ENCODE measurements around the gene TMEM43.

Gene TMEM43

DNA sequence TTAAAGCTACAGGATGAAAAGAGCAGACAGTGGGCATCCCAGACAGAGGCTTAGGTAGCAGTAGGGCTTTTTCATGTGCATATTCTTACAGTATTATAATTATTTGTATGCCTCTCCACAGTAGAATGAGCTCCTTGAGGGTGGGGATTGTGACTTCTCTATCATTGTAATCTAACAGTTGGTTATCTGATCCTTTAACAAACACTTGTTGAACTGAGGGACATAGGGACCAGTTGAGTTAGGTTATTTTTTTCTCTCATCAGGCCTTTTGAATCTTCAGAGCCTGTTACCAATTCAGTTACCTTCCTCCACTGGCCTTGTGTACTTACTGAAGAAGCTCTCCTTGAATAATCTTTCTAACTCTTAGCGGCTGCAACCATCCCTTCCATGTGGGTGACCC is 54.9 kb downstream of the TMEM43 start:
- TF ChIP-seq, protein P1, sequence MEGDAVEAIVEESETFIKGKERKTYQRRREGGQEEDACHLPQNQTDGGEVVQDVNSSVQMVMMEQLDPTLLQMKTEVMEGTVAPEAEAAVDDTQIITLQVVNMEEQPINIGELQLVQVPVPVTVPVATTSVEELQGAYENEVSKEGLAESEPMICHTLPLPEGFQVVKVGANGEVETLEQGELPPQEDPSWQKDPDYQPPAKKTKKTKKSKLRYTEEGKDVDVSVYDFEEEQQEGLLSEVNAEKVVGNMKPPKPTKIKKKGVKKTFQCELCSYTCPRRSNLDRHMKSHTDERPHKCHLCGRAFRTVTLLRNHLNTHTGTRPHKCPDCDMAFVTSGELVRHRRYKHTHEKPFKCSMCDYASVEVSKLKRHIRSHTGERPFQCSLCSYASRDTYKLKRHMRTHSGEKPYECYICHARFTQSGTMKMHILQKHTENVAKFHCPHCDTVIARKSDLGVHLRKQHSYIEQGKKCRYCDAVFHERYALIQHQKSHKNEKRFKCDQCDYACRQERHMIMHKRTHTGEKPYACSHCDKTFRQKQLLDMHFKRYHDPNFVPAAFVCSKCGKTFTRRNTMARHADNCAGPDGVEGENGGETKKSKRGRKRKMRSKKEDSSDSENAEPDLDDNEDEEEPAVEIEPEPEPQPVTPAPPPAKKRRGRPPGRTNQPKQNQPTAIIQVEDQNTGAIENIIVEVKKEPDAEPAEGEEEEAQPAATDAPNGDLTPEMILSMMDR (IDR thresholded peaks at IDR 0.05; ENCODE audit: borderline replicate concordance, control extremely low read depth, extremely low read depth, insufficient read depth, missing control alignments) = no peak
- in situ Hi-C loops (cut with MboI; ENCODE audit: low sequenced_read_pairs, unreplicated experiment) = no loop called here
- no peak for DNase-seq (ENCODE audit: low spot score)

DNA sequence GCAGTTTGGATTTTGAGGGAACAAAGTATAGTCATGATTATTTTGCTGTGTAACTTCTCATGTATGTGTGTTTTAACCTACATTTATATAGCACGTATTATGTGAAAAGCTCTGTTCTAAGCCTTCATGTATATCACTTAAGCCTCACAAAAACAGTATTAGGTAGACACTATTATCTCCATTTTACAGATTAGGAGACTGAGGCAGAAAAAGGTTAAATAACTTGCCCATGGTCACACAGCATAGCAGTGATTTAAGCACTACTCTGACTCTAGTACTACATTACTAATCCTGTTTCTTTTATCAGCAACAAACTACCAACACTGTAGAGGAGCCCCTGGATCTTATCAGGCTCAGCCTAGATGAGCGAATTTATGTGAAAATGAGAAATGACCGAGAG is 56.4 kb downstream of the TMEM43 start:
- no peak for DNase-seq (ENCODE audit: low spot score)
- TF ChIP-seq, protein P1 (IDR thresholded peaks at IDR 0.05; ENCODE audit: borderline replicate concordance, control extremely low read depth, extremely low read depth, insufficient read depth, missing control alignments) = no peak
- in situ Hi-C loops (cut with MboI; ENCODE audit: low sequenced_read_pairs, unreplicated experiment) = no loop called here

DNA sequence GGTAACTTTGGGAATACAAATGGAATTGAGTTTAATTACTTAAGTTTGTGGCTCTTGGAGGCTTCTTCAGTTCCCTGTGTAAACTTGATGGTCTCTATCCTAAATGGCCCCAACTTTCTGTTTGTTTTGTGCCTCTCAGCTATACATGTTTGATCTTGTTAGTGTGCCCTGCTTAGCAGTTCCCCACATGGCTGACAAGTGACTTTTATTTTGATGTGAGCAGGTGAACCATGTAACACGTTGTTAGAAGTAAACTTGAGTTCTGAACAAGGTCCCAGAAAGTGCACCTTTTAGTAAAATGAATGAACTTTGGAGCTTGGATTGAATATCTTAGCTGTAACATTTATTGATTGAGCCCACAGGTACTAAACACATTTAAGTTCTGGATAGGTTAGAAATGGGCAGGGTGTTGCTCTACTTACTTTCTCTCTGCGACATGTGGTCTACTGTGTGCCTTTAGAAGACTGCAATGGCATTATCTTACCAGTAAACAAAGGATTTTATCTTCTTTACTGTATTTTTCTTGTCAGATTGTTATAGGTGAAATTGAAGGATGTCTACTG is 58.2 kb downstream of the TMEM43 start:
- DNase-seq (ENCODE audit: low spot score) = no peak
- in situ Hi-C loops (cut with MboI; ENCODE audit: low sequenced_read_pairs, unreplicated experiment) = no loop called here
- TF ChIP-seq, protein P1 (IDR thresholded peaks at IDR 0.05; ENCODE audit: borderline replicate concordance, control extremely low read depth, extremely low read depth, insufficient read depth, missing control alignments) = no peak

DNA sequence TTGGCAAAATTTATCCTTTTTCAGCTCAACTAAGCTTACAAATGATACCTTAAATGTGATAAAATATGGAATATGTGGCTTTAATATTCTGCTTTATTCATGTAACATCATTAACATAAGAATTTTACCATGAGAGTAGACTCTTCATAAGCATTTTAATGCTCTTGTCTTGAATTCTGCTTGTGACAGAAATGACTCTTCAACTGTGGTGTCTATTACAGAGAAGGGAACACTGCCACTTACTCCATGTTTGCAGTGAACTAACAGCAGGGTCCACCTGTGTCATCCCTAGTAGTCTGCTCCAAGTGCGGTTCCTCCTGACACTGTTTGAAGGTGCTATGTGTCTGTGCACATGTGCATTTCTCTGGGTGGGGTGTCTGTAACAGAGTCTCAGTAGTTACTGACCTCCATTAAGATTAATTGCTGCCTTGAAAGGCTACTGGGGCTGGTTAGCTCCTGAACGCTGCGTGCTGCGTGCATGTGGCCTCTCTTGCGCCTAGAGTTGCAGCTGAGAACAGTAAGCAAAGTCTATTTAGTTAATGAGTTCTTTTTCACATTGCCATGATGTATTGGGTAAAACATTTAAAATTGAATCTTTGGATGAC is 62.1 kb downstream of the TMEM43 start:
- TF ChIP-seq, protein P1 (IDR thresholded peaks at IDR 0.05; ENCODE audit: borderline replicate concordance, control extremely low read depth, extremely low read depth, insufficient read depth, missing control alignments) = no peak
- in situ Hi-C loops (cut with MboI; ENCODE audit: low sequenced_read_pairs, unreplicated experiment) = no loop called here
- no peak for DNase-seq (ENCODE audit: low spot score)

GRCh38 chr3:14188041-14188754 is 63.3 kb downstream of the TMEM43 start:
- in situ Hi-C loops (cut with MboI; ENCODE audit: low sequenced_read_pairs, unreplicated experiment) = no loop called here
- TF ChIP-seq, protein P1 (IDR thresholded peaks at IDR 0.05; ENCODE audit: borderline replicate concordance, control extremely low read depth, extremely low read depth, insufficient read depth, missing control alignments) = no peak
- DNase-seq (ENCODE audit: low spot score) = no peak

Measured in GM13976 (cell line).